Loucy (cell line): ENCODE results near the gene MCC.

Experiments used
- H2AFZ ChIP-seq: fragments of 200-600 bp; sonication (generic); 2 replicates; pipeline ENCODE4 v1.6.0; 2016; ENCODE audit warnings: antibody characterized with exemption, mild to moderate bottlenecking, low read length, moderate library complexity
- H3F3A ChIP-seq: fragments of 200-600 bp; 2 replicates; pipeline ENCODE4 v1.6.0; 2016; ENCODE audit warnings: antibody characterized with exemption, low read depth, mild to moderate bottlenecking
- H3K27me3 ChIP-seq: fragments of 200-600 bp; sonication (generic); 2 replicates; pipeline ENCODE4 v1.6.1; 2014; ENCODE audit warnings: low read length, mild to moderate bottlenecking; ENCODE audit not compliant: insufficient read depth, poor library complexity, severe bottlenecking
- H3K36me3 ChIP-seq: fragments of 200-600 bp; sonication (generic); 2 replicates; pipeline ENCODE4 v1.6.1; 2016; ENCODE audit warnings: low read length; ENCODE audit not compliant: insufficient read depth
- H3K4me1 ChIP-seq: fragments of 200-600 bp; sonication (generic); 2 replicates; pipeline ENCODE4 v1.5.1; 2014; ENCODE audit warnings: low read length, mild to moderate bottlenecking; ENCODE audit not compliant: insufficient read depth, poor library complexity, severe bottlenecking
- H3K4me2 ChIP-seq: fragments of 200-600 bp; sonication (generic); 2 replicates; pipeline ENCODE4 v1.6.0; 2014; ENCODE audit warnings: antibody characterized with exemption, low read length, low read depth, mild to moderate bottlenecking; ENCODE audit not compliant: poor library complexity, severe bottlenecking
- H3K4me3 ChIP-seq: fragments of 200-600 bp; sonication (generic); 2 replicates; pipeline ENCODE4 v1.5.1; 2014; ENCODE audit warnings: low read length, mild to moderate bottlenecking, mixed read lengths; ENCODE audit not compliant: poor library complexity, severe bottlenecking
- H3K79me2 ChIP-seq: fragments of 200-600 bp; sonication (generic); 2 replicates; pipeline ENCODE4 v1.6.1; 2014; ENCODE audit warnings: low read length; ENCODE audit not compliant: insufficient read depth
- H3K9ac ChIP-seq: fragments of 200-600 bp; sonication (generic); 2 replicates; pipeline ENCODE4 v1.6.0; 2014; ENCODE audit warnings: mild to moderate bottlenecking, low read depth, low read length, moderate library complexity; ENCODE audit not compliant: poor library complexity, severe bottlenecking
- H3K9me2 ChIP-seq: fragments of 200-600 bp; sonication (generic); replicated peaks from 2 replicates; pipeline ENCODE4 v1.6.1; 2016; ENCODE audit warnings: low read depth, low read length, mixed read lengths
- H3K9me3 ChIP-seq: fragments of 200-600 bp; sonication (generic); 2 replicates; pipeline ENCODE4 v1.6.1; 2014; ENCODE audit warnings: mild to moderate bottlenecking, antibody characterized with exemption, low read length, low read depth; ENCODE audit not compliant: insufficient read depth
- H4K20me1 ChIP-seq: fragments of 200-600 bp; sonication (generic); 2 replicates; pipeline ENCODE4 v1.6.0; 2014; ENCODE audit warnings: antibody characterized with exemption, low read length, mild to moderate bottlenecking; ENCODE audit not compliant: insufficient read depth, poor library complexity, severe bottlenecking
- EZH2phosphoT487 ChIP-seq: fragments of 200-600 bp; IDR thresholded peaks from 2 replicates; pipeline ENCODE4 v1.6.1; 2018; ENCODE audit warnings: antibody characterized with exemption, mild to moderate bottlenecking, moderate library complexity, borderline replicate concordance
- TF ChIP-seq, protein P1 (sequence below): fragments of 200-600 bp; sonication (generic); conservative IDR thresholded peaks from 2 replicates; pipeline ENCODE4 v1.5.1; 2014; ENCODE audit warnings: mild to moderate bottlenecking, antibody characterized with exemption, low read length

The MCC gene

GRCh38 chr5:113518884-113519283 lies 30.6 kb upstream of the MCC start:
- peaks cover 32% of the 10 kb centered on the region for H3K4me1 ChIP-seq
- no peaks in the 10 kb centered on the region for H3K27me3 ChIP-seq
- H3K4me3 ChIP-seq: no peak overlapping the region
- no peaks in the 10 kb centered on the region for H3K36me3 ChIP-seq
- no peak overlapping the region for H2AFZ ChIP-seq
- H3K9ac ChIP-seq: no peak overlapping the region
- H4K20me1 ChIP-seq: peaks cover 2% of the 10 kb centered on the region
- no peak overlapping the region for H3K4me2 ChIP-seq
- peaks cover 61% of the 10 kb centered on the region for H3K79me2 ChIP-seq
- H3K9me3 ChIP-seq: no peaks in the 10 kb centered on the region
- no peaks in the 10 kb centered on the region for H3F3A ChIP-seq
- H3K9me2 ChIP-seq: no peaks in the 10 kb centered on the region
- TF ChIP-seq EZH2phosphoT487: no peak
- TF ChIP-seq, protein P1, sequence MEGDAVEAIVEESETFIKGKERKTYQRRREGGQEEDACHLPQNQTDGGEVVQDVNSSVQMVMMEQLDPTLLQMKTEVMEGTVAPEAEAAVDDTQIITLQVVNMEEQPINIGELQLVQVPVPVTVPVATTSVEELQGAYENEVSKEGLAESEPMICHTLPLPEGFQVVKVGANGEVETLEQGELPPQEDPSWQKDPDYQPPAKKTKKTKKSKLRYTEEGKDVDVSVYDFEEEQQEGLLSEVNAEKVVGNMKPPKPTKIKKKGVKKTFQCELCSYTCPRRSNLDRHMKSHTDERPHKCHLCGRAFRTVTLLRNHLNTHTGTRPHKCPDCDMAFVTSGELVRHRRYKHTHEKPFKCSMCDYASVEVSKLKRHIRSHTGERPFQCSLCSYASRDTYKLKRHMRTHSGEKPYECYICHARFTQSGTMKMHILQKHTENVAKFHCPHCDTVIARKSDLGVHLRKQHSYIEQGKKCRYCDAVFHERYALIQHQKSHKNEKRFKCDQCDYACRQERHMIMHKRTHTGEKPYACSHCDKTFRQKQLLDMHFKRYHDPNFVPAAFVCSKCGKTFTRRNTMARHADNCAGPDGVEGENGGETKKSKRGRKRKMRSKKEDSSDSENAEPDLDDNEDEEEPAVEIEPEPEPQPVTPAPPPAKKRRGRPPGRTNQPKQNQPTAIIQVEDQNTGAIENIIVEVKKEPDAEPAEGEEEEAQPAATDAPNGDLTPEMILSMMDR: no peak

DNA sequence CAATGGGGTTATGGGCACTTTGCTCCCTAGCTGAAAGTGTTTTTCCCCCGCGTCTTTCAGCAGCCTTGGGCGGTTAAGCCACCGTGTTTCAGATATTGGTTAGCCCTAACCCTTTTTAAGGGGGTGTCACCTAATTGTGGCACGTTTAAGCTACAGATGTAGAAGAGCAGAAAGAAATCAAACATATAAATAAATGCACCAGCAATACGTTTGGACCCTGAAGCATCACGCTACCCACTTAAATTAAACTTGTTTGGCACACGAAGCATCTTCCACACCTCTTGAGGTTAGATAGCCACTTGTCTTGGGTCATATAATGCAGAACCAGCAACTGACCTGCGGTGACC lies 26.0 kb upstream of the MCC start:
- peak overlapping the region; percentile 89 for H3K4me2 ChIP-seq
- no peaks in the 10 kb centered on the region for H3K36me3 ChIP-seq
- H3K9me2 ChIP-seq: no peaks in the 10 kb centered on the region
- H3K4me3 ChIP-seq: peak overlapping the region; percentile 84
- no peaks in the 10 kb centered on the region for H3K9me3 ChIP-seq
- H3K9ac ChIP-seq: peak overlapping the region; percentile 73
- H3K27me3 ChIP-seq: peaks cover 7% of the 10 kb centered on the region
- TF ChIP-seq EZH2phosphoT487: no peak
- TF ChIP-seq, protein P1: no peak
- H3K4me1 ChIP-seq: peaks cover 9% of the 10 kb centered on the region
- no peaks in the 10 kb centered on the region for H3F3A ChIP-seq
- no peak overlapping the region for H2AFZ ChIP-seq
- H3K79me2 ChIP-seq: peaks cover 40% of the 10 kb centered on the region
- H4K20me1 ChIP-seq: peaks cover 2% of the 10 kb centered on the region

GRCh38 chr5:113513384-113514288 lies 25.4 kb upstream of the MCC start, which contains the start of gene YTHDC2:
TSS of gene YTHDC2 (plus strand) at chr5:113513694. CDS start at chr5:113513896, 202 bp downstream.
- Histone ChIP-seq H3K9me3 (no peaks in the 10 kb centered on the region), H3K9me2 (no peaks in the 10 kb centered on the region), H3K4me3 (peak within 1 kb of the TSS; percentile 84), H3K4me1 (peaks cover 9% of the 10 kb centered on the region), H2AFZ (peak within 1 kb of the TSS; percentile 91), H3K36me3 (no peaks in the 10 kb centered on the region), H3F3A (no peaks in the 10 kb centered on the region), H3K9ac (peak within 1 kb of the TSS; percentile 73), H3K4me2 (peak within 1 kb of the TSS; percentile 89), H3K79me2 (peaks cover 34% of the 10 kb centered on the region), H3K27me3 (peaks cover 13% of the 10 kb centered on the region), H4K20me1 (peaks cover 2% of the 10 kb centered on the region)
- no peak for TF ChIP-seq EZH2phosphoT487
- TF ChIP-seq, protein P1: 0 out of 2 replicates have a peak, but pooled peaks have one; percentile 18
